T-helper 1 cell treated with Interleukin-12 subunit alpha and Interleukin-12 subunit beta and Interleukin-4 antibody, amounts not matched to agents 30 ng/mL and 1 ng/mL, for 36 hours (primary cell): ENCODE measurements around the gene BLZF1. TPM values are rescaled to one million over a fixed set of nuclear protein-coding genes. Genes with fewer than 3 reads are reported as not detected.
"Not testable (repeated sequence)": the region's sequence is repeated elsewhere in the genome, so short reads cannot be mapped to it uniquely, and the experiment has no call there.

Experiments
- intact Hi-C: fragments of 100-400 bp; cut with micrococcal nuclease; formaldehyde crosslinking; loops from one replicate; pipeline ENCODE4 v1.15.1; 2024
- total RNA-seq: library from RNA; stranded (reverse); gene quantifications from 2 replicates; pipeline ENCODE4 v1.2.3, GENCODE V29; 2022

Gene BLZF1
- total RNA-seq, 1 donor from 2014 or later, result 29.3 TPM

GRCh38 chr1:169348383-169349036, 19.5 kb upstream of the BLZF1 start:
- intact Hi-C loops, result loop anchor here (1.0 to 10.0 kb wide), 8 partner anchors 242 to 1114 kb away; partner anchors contain the start of gene ATP1B1

- intact Hi-C loops, result loop anchor here (10.0 kb wide), 1 partner anchor 1736 kb away; no protein-coding TSS in a partner anchor
These were observed 7.6 kb upstream of the BLZF1 start for GRCh38 chr1:169360415-169360814.

GRCh38 chr1:169361281-169361680, 6.7 kb upstream of the BLZF1 start:
- intact Hi-C loops, result loop anchor here (10.0 kb wide), 1 partner anchor 1736 kb away; no protein-coding TSS in a partner anchor

GRCh38 chr1:169363046-169363730, 4.8 kb upstream of the BLZF1 start:
- intact Hi-C loops, result loop anchor here (10.0 kb wide), 1 partner anchor 1738 kb away; no protein-coding TSS in a partner anchor

- intact Hi-C loops, result loop anchor here (5.0 to 10.0 kb wide), 4 partner anchors 843 to 1740 kb away; partner anchors contain the start of gene GORAB
These were observed 3.0 kb upstream of the BLZF1 start for GRCh38 chr1:169364948-169365347.

GRCh38 chr1:169367096-169367685, 804 bp upstream of the BLZF1 start:
- intact Hi-C loops, result loop anchor here (1.0 to 10.0 kb wide), 15 partner anchors 60 to 1742 kb away; partner anchors contain the start of genes ATP1B1, CCDC181, GORAB and TIPRL

GRCh38 chr1:169368406-169368769, 393 bp downstream of the BLZF1 start:
- intact Hi-C loops, result loop anchor here (1.0 to 10.0 kb wide), 10 partner anchors 20 to 1744 kb away; partner anchors contain the start of genes DCAF6, GORAB, KIFAP3 and METTL18

- intact Hi-C loops, result no loop called here
These were observed 3.4 kb downstream of the BLZF1 start for GRCh38 chr1:169371404-169371803.

- intact Hi-C loops, result loop anchor here (5.0 kb wide), 1 partner anchor 316 kb away; no protein-coding TSS in a partner anchor
These were observed 13.2 kb downstream of the BLZF1 start for GRCh38 chr1:169381162-169381561.

GRCh38 chr1:169383449-169383848, 15.5 kb downstream of the BLZF1 start:
- intact Hi-C loops, result loop anchor here (5.0 kb wide), 1 partner anchor 314 kb away; no protein-coding TSS in a partner anchor

GRCh38 chr1:169387399-169387798, 19.4 kb downstream of the BLZF1 start:
- intact Hi-C loops, result no loop called here

- intact Hi-C loops, result loop anchor here (5.0 kb wide), 1 partner anchor 92 kb away; no protein-coding TSS in a partner anchor
These were observed 22.3 kb downstream of the BLZF1 start for GRCh38 chr1:169390303-169390702.

GRCh38 chr1:169392406-169392805, 24.4 kb downstream of the BLZF1 start:
- intact Hi-C loops, result loop anchor here (5.0 kb wide), 1 partner anchor 90 kb away; no protein-coding TSS in a partner anchor

GRCh38 chr1:169395955-169396354, 28.0 kb downstream of the BLZF1 start:
- intact Hi-C loops, result no loop called here

- intact Hi-C loops, result not testable (repeated sequence)
These were observed 34.6 kb downstream of the BLZF1 start for GRCh38 chr1:169402578-169402977.

GRCh38 chr1:169408340-169408739, 40.3 kb downstream of the BLZF1 start:
- intact Hi-C loops, result not testable (repeated sequence)

- intact Hi-C loops, result no loop called here
These were observed 47.0 kb downstream of the BLZF1 start for GRCh38 chr1:169414952-169415351.

GRCh38 chr1:169421309-169421708, 53.3 kb downstream of the BLZF1 start:
- intact Hi-C loops, result no loop called here

- intact Hi-C loops, result loop anchor here (2.0 kb wide), 1 partner anchor 59 kb away; the partner anchor contains the start of gene SLC19A2
These were observed 58.2 kb downstream of the BLZF1 start for GRCh38 chr1:169426174-169426705.

GRCh38 chr1:169427081-169427641, 59.2 kb downstream of the BLZF1 start, which contains the start of gene CCDC181:
Gene CCDC181, minus strand, starts transcription at chr1:169427474. Its CDS starts 2,547 bp downstream, at chr1:169424927.
- intact Hi-C loops, result loop anchor here (1.0 to 2.0 kb wide), 4 partner anchors 30 to 119 kb away; partner anchors contain the start of genes NME7 and SLC19A2
